Breast epithelium (tissue), 3 donors: ENCODE data around the gene DUSP8.

Experiments
- POLR2A ChIP-seq: fragments of 450-650 bp; IDR thresholded peaks from one replicate; pipeline ENCODE4 v1.6.1; 2016; ENCODE audit warnings: antibody characterized with exemption, mild to moderate bottlenecking, moderate library complexity
- TF ChIP-seq, protein P1 (sequence below), 3 donors: fragments of 450-650 bp; IDR thresholded peaks; one replicate each; pipeline ENCODE4 v1.5.1; 2016 to 2017; ENCODE audit warnings: antibody characterized with exemption in 3 of 3, mild to moderate bottlenecking in 3 of 3, moderate library complexity in 3 of 3

DNA sequence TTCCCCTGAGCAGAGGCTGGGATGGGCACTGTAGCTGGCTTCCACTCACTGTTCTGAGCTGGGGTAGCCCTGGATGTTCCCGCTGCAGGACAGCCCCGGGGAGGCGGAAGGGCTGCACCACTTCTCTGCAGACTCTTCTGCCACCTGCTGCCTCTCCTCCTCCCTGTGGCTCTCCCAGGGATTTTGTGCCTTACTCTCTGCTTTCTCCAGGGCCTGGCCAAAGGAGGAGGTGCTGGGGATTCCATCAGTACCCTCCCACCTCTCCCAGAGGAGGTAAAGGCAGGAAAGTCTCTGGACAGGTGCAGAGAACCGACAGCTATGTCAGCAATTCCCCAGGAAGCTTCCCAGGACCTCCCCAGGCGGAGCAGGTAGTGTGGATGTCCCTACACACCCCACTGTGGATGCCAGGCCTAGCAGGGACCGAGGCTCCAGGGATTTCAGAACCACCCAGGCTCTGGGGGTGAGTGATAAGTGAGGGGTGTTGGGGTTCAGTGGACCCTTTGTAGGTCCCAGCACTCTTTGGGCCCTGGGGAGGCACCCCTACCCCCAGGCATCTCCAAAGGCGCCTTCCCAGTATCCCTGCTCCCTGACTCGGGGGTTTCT lies 11.3 kb downstream of the DUSP8 start:
- TF ChIP-seq, protein P1, sequence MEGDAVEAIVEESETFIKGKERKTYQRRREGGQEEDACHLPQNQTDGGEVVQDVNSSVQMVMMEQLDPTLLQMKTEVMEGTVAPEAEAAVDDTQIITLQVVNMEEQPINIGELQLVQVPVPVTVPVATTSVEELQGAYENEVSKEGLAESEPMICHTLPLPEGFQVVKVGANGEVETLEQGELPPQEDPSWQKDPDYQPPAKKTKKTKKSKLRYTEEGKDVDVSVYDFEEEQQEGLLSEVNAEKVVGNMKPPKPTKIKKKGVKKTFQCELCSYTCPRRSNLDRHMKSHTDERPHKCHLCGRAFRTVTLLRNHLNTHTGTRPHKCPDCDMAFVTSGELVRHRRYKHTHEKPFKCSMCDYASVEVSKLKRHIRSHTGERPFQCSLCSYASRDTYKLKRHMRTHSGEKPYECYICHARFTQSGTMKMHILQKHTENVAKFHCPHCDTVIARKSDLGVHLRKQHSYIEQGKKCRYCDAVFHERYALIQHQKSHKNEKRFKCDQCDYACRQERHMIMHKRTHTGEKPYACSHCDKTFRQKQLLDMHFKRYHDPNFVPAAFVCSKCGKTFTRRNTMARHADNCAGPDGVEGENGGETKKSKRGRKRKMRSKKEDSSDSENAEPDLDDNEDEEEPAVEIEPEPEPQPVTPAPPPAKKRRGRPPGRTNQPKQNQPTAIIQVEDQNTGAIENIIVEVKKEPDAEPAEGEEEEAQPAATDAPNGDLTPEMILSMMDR (IDR thresholded peaks at IDR 0.05): no peak
- no peak for TF ChIP-seq POLR2A
